K562 (cell line): Measurements from ENCODE around the gene P2RX3. TPM values are rescaled to one million over a fixed set of nuclear protein-coding genes. Genes with fewer than 3 reads are reported as not detected.
A peak's percentile ranks its signal among the peaks of the same experiment; 100 is the strongest.

Experiments used
- ATAC-seq: fragments of 200-7000 bp; cut with Tn5 transposase; 3 replicates; pipeline ENCODE4 v1.9.1; 2020; ENCODE audit warnings: moderate library complexity
- BruUV-seq: library from RNA; stranded (reverse); fragments of 400-500 nt; replicated peaks from 2 replicates; lab custom pipeline; 2021; lab: Mats Ljungman, UMichigan
- CTCF ChIA-PET: fragments of 300-600 bp; formaldehyde crosslinking; extraction: SDS; loops from one replicate; lab custom pipeline; 2021; ENCODE audit warnings: low intra/inter-chr PET ratio; lab: Yijun Ruan, JAX
- POLR2A ChIA-PET: fragments of 300-600, 350-650 bp; sonication (Branson Sonifier 250); formaldehyde crosslinking; extraction: SDS; loops from one replicate; lab custom pipeline; 2021; ENCODE audit warnings: antibody characterized with exemption, inconsistent platforms; lab: Yijun Ruan, JAX
- DNase-seq, 4 experiments: peaks; one replicate each; pipeline versions ENCODE4 v3.0.0 to v3.0.0-alpha.2; 2011 to 2018; ENCODE audit warnings: low spot score in 3 of 4, mixed read lengths in 3 of 4; ENCODE audit errors: extremely low read depth in 1 of 4
- FAIRE-seq: peaks from 2 replicates; lab custom pipeline; 2011; peaks lifted over from hg19 to GRCh38; lab: Jason Lieb, UNC
- H2AFZ ChIP-seq: 2 replicates; pipeline ENCODE4 v1.6.0; 2011; ENCODE audit warnings: low read depth, low read length, control low read depth, inconsistent platforms
- H3K27ac ChIP-seq: fragments of 200-600 bp; 3 replicates; pipeline ENCODE4 v1.8.0; 2011; ENCODE audit warnings: low read depth, mild to moderate bottlenecking, control low read depth, inconsistent platforms, low read length, moderate library complexity, mixed read lengths; ENCODE audit errors: extremely low read depth
- H3K27me3 ChIP-seq, 2 experiments: fragments of 300-600 bp in 1 of 2; 2 replicates in 1 of 2; 3 replicates in 1 of 2; pipeline versions ENCODE4 v1.6.0 to v1.8.0; 2011; ENCODE audit warnings: inconsistent platforms in 2 of 2, low read length in 2 of 2, mild to moderate bottlenecking in 1 of 2, mixed read lengths in 1 of 2, moderate library complexity in 1 of 2; ENCODE audit not compliant: control insufficient read depth in 2 of 2, insufficient read depth in 2 of 2
- H3K36me3 ChIP-seq: fragments of 300-600 bp; 3 replicates; pipeline ENCODE4 v1.8.0; 2011; ENCODE audit warnings: mild to moderate bottlenecking, low read length, inconsistent platforms; ENCODE audit not compliant: control insufficient read depth, insufficient read depth
- H3K4me1 ChIP-seq, 2 experiments: fragments of 200-600 bp in 1 of 2; replicated peaks in 1 of 2; 2 replicates in 1 of 2; 3 replicates in 1 of 2; pipeline versions ENCODE4 v1.5.1 to v1.8.0; 2011; ENCODE audit warnings: inconsistent platforms in 2 of 2, low read length in 2 of 2, mild to moderate bottlenecking in 1 of 2, mixed read lengths in 1 of 2, moderate library complexity in 1 of 2; ENCODE audit not compliant: control insufficient read depth in 2 of 2, insufficient read depth in 2 of 2
- H3K4me2 ChIP-seq: 2 replicates; pipeline ENCODE4 v1.6.1; 2011; ENCODE audit warnings: low read length, control low read depth, inconsistent platforms, mixed read lengths; ENCODE audit not compliant: insufficient read depth
- H3K4me3 ChIP-seq: fragments of 200-600 bp; sonication (generic), shearing (Covaris generic); 2 replicates; pipeline ENCODE4 v1.5.1; 2016; ENCODE audit warnings: control low read depth, inconsistent platforms
- H3K79me2 ChIP-seq: fragments of 200-600 bp; 3 replicates; pipeline ENCODE4 v1.8.0; 2011; ENCODE audit warnings: low read length, inconsistent platforms; ENCODE audit not compliant: control insufficient read depth, insufficient read depth
- H3K9ac ChIP-seq, 2 experiments: 2 replicates each; pipeline versions ENCODE4 v1.6.0 to v1.6.1; 2011; ENCODE audit warnings: low read depth in 2 of 2, low read length in 2 of 2, control low read depth in 1 of 2, inconsistent platforms in 1 of 2, mild to moderate bottlenecking in 1 of 2, mixed read lengths in 1 of 2; ENCODE audit not compliant: insufficient read depth in 1 of 2
- H3K9me1 ChIP-seq: one replicate; pipeline ENCODE4 v1.6.0; 2011; ENCODE audit warnings: inconsistent platforms, mild to moderate bottlenecking, low read length, moderate library complexity; ENCODE audit not compliant: control insufficient read depth, insufficient read depth
- H3K9me3 ChIP-seq: replicated peaks from 2 replicates; pipeline ENCODE4 v1.5.1; 2011; ENCODE audit warnings: low read depth, low read length, inconsistent platforms; ENCODE audit not compliant: control insufficient read depth, insufficient read depth
- H4K20me1 ChIP-seq: replicated peaks from 2 replicates; pipeline ENCODE4 v1.6.1; 2011; ENCODE audit warnings: low read length, inconsistent platforms, mixed read lengths; ENCODE audit not compliant: control insufficient read depth, insufficient read depth
- ARID1B ChIP-seq: fragments of 450-650 bp; IDR thresholded peaks from 2 replicates; pipeline ENCODE4 v1.6.1; 2016; ENCODE audit warnings: antibody characterized with exemption, mild to moderate bottlenecking, inconsistent platforms
- WGBS: fragments of 100-300 bp; shearing (Covaris generic); methylation state at CpG from one replicate; pipeline ENCODE4 v1.1.6; 2016; ENCODE audit warnings: low coverage, mixed read lengths; ENCODE audit not compliant: insufficient coverage; ENCODE audit errors: missing lambda C conversion rate; 5-methylcytosine and 5-hydroxymethylcytosine counted together
- in situ Hi-C: fragments of 300-500 bp; cut with MboI; formaldehyde crosslinking; loops from 4 replicates; pipeline ENCODE4 v1.15.0; 2018; ENCODE audit warnings: inconsistent platforms, mixed read lengths
- intact Hi-C: fragments of 100-400 bp; cut with micrococcal nuclease; formaldehyde crosslinking; loops from 2 replicates; pipeline ENCODE4 v1.14.2; 2022
- polyA plus RNA-seq, 8 experiments: library from polyadenylated mRNA; depleted of rRNA in 4 of 8; stranded (reverse) in 5 of 8; unstranded in 3 of 8; fragments of >200 nt; fragmentation: Nextera tagmentation in 2 of 8; fragmentation: Illumina TruSeq in 1 of 8; extraction: Ambion mirVana in 2 of 8; extraction: Trizol in 1 of 8; gene quantifications; 2 replicates each; pipeline versions ENCODE4 v1.2.1 to v1.2.3, GENCODE V29; 2011 to 2014; ENCODE audit warnings: inconsistent platforms in 1 of 8, missing spikeins in 1 of 8
- total RNA-seq, 7 experiments: library from RNA; depleted of rRNA in 6 of 7; stranded (reverse); fragments of >200 nt in 6 of 7; fragmentation: Illumina TruSeq in 2 of 7; extraction: Trizol in 2 of 7; gene quantifications; 2 replicates each; pipeline versions ENCODE4 v1.2.1 to v1.2.3, GENCODE V29; 2011 to 2021; ENCODE audit warnings: low replicate concordance in 1 of 7
- TF ChIP-seq, protein P1 (sequence below): fragments of 250-450 bp; sonication (Bioruptor Pico); IDR thresholded peaks from 2 replicates; pipeline ENCODE4 v1.8.0; 2021; ENCODE audit warnings: mild to moderate bottlenecking, moderate library complexity

The P2RX3 gene
- total and polyA plus RNA-seq, 9 of the 15 experiments (the other 6 are each of a cell fraction or from before 2014, with no cell fraction given), result not detected

GRCh38 chr11:57308426-57309060 lies 29.6 kb upstream of the P2RX3 start:
- Histone ChIP-seq H2AFZ (no peak overlapping the region), H3K4me2 (no peak overlapping the region), H3K36me3 (peaks cover 51% of the 10 kb centered on the region), H3K27me3 (no peaks in the 10 kb centered on the region), H3K4me3 (no peak overlapping the region), H3K27ac (no peak overlapping the region), H3K4me1 (peaks cover 23 to 52% of the 10 kb centered on the region in 2 experiments), H3K9ac (peak overlapping the region in 1 of 2 experiments; percentile 37; a peak in 1 of 4 replicates), H3K9me3 (no peaks in the 10 kb centered on the region), H3K79me2 (peaks cover 4% of the 10 kb centered on the region), H3K9me1 (peaks cover 7% of the 10 kb centered on the region), H4K20me1 (peaks cover 22% of the 10 kb centered on the region)
- FAIRE-seq (no peak), DNase-seq (no peak), ATAC-seq (no peak)
- 75% methylated on average over 8 of the region's 10 CpGs for WGBS
- TF ChIP-seq, protein P1, sequence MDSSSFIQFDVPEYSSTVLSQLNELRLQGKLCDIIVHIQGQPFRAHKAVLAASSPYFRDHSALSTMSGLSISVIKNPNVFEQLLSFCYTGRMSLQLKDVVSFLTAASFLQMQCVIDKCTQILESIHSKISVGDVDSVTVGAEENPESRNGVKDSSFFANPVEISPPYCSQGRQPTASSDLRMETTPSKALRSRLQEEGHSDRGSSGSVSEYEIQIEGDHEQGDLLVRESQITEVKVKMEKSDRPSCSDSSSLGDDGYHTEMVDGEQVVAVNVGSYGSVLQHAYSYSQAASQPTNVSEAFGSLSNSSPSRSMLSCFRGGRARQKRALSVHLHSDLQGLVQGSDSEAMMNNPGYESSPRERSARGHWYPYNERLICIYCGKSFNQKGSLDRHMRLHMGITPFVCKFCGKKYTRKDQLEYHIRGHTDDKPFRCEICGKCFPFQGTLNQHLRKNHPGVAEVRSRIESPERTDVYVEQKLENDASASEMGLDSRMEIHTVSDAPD, result no peak
- no peak for TF ChIP-seq ARID1B
- CTCF ChIA-PET, result no interaction called here
- POLR2A ChIA-PET, result interaction anchor here (0.8 to 1.4 kb wide), 6 partner anchors 9 to 122 kb away, joined by 3 to 6 read pairs (median 3); no protein-coding TSS in a partner anchor
- no TSS peak for BruUV-seq
- in situ Hi-C loops, result no loop called here
- intact Hi-C loops, result no loop called here
